ENCODE measurements around the gene TRAPPC4.
A peak's percentile ranks its signal among the peaks of the same experiment; 100 is the strongest.

DNA sequence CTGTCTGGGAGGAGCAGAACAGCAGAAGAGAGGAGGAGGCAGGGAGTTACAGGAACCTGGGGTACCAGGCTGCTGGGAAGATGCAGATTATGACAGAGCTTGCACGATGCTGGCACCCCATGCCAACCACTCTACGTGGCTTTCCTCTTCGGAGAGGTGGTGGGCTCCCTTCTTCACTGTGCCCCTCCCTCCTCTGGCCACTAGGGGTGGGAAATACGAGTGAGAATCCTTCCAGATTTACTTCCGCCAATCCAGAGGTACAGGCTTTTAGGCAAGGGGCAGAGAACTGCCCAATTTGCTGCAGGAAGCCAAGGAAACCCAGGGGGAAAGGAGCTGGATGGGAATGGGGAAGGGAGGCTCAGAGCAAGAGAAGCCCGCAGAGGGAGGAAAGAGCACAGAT, 26.1 kb downstream of the TRAPPC4 start:
- TF ChIP-seq, protein P1, sequence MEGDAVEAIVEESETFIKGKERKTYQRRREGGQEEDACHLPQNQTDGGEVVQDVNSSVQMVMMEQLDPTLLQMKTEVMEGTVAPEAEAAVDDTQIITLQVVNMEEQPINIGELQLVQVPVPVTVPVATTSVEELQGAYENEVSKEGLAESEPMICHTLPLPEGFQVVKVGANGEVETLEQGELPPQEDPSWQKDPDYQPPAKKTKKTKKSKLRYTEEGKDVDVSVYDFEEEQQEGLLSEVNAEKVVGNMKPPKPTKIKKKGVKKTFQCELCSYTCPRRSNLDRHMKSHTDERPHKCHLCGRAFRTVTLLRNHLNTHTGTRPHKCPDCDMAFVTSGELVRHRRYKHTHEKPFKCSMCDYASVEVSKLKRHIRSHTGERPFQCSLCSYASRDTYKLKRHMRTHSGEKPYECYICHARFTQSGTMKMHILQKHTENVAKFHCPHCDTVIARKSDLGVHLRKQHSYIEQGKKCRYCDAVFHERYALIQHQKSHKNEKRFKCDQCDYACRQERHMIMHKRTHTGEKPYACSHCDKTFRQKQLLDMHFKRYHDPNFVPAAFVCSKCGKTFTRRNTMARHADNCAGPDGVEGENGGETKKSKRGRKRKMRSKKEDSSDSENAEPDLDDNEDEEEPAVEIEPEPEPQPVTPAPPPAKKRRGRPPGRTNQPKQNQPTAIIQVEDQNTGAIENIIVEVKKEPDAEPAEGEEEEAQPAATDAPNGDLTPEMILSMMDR (conservative IDR thresholded peaks at IDR 0.05 in 1 of 2, IDR thresholded peaks at IDR 0.05 in 1 of 2; ENCODE audit: extremely low read depth in 1 of 2, insufficient read depth in 1 of 2, low read depth in 1 of 2, low read length in 2 of 2): peak in 1 of 2 donors; percentile 12
- no peak for TF ChIP-seq EZH2 (IDR thresholded peaks at IDR 0.05; ENCODE audit: borderline replicate concordance, low read length)

All from mammary epithelial cell (primary cell).